ENCODE results near the gene KIAA1328. TPM values are rescaled to one million over a fixed set of nuclear protein-coding genes. Genes with fewer than 3 reads are reported as not detected.

KIAA1328 gene
- total and polyA plus RNA-seq, 4 donors: 0.95 to 7.4 (median 2.9) TPM

DNA sequence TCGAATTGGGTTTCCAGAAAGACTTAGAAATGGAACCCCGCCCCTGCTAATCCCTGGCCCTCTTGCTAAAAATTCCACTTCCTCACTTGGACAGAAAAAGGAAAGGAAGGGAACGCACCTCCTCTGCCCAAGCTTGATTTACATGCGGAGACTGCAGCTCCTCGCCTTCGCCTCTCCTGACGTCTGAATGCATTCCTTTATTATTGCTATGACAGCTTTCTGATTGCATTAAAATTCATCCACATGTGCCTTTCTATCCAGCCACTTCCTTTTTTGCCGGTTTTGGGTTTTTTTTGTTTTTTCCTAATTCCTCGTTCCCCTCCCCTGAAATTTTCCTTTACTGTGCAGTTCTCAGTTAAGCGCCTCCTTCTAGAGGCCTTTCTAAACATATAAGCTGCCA is 448.9 kb downstream of the KIAA1328 start:
- Histone ChIP-seq H3K27ac (ENCODE audit: low read depth in 1 of 2, low read length in 2 of 2) (no peak overlapping the region), H3K27me3 (ENCODE audit: control insufficient read depth in 4 of 4, insufficient read depth in 4 of 4, low read length in 3 of 4) (peaks cover 0 to 9% (median 0%) of the 10 kb centered on the region in 4 donors), H3K4me1 (ENCODE audit: control insufficient read depth in 4 of 4, insufficient read depth in 4 of 4, low read length in 3 of 4) (peaks cover 0 to 3% (median 0%) of the 10 kb centered on the region in 4 donors), H3K9me3 (ENCODE audit: control insufficient read depth in 4 of 4, low read length in 3 of 4) (no peaks in the 10 kb centered on the region), H3K36me3 (ENCODE audit: control insufficient read depth in 4 of 4, insufficient read depth in 3 of 4, low read depth in 1 of 4, low read length in 3 of 4) (no peaks in the 10 kb centered on the region), H3K4me3 (ENCODE audit: low read depth in 1 of 3, low read length in 3 of 3) (no peak overlapping the region), H3K9ac (ENCODE audit: low read depth in 1 of 2, low read length in 2 of 2) (no peak overlapping the region)
- no peak for TF ChIP-seq JUND (IDR thresholded peaks at IDR 0.05)
- no peak for TF ChIP-seq MAX (IDR thresholded peaks at IDR 0.05)
- no peak for TF ChIP-seq RAD21 (IDR thresholded peaks at IDR 0.05)
- no peak for TF ChIP-seq HNF4G (IDR thresholded peaks at IDR 0.05)
- TF ChIP-seq FOXA2 (IDR thresholded peaks at IDR 0.05): no peak
- no peak for TF ChIP-seq YY1 (IDR thresholded peaks at IDR 0.05)
- TF ChIP-seq SP1 (IDR thresholded peaks at IDR 0.05): no peak
- TF ChIP-seq FOXA1 (IDR thresholded peaks at IDR 0.05): no peak
- 71% methylated on average over 10 of the region's 10 CpGs for WGBS
- no peak for DNase-seq (ENCODE audit: low spot score)

Other genes starting within 250 kb of the KIAA1328 start
- 10 to 100 TPM; 20.2 to 57.4 TPM for gene TPGS2, start 125 bp upstream of the KIAA1328 start, total RNA-seq
- 10 to 100 TPM; 21.2 to 21.3 TPM for gene TPGS2, start 125 bp upstream of the KIAA1328 start, polyA plus RNA-seq